GM21367 (cell line): ENCODE results near the gene FGD3.

Source experiments
- ATAC-seq: cut with Tn5 transposase; IDR thresholded peaks from one replicate; pipeline ENCODE4 v1.9.1; 2021; ENCODE audit not compliant: unreplicated experiment

Gene FGD3

GRCh38 chr9:93026640-93027039, 79.3 kb downstream of the FGD3 start:
- no peak for ATAC-seq

DNA sequence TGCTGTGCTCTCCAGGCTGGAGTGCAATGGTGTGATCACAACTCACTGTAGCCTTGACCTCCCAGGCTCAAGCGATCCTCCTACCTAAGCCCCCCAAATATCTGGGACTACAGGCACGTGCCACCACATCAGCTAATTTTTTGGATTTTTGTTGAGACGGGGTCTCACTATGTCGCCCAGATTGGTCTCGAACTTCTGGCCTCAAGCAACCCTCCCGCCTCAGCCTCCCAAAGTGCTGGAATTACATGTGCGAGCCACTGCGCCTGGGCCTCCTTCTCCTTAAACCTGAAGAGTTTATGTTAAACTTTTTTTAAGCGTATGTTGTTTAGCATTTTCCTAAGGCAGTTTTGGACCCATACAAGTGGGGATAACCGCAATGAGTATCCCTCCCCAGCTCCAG, 80.4 kb downstream of the FGD3 start:
- ATAC-seq, result no peak

GRCh38 chr9:93028448-93029006, 81.2 kb downstream of the FGD3 start:
- ATAC-seq, result no peak

- no peak for ATAC-seq
These were observed 83.6 kb downstream of the FGD3 start for GRCh38 chr9:93030642-93031628.

DNA sequence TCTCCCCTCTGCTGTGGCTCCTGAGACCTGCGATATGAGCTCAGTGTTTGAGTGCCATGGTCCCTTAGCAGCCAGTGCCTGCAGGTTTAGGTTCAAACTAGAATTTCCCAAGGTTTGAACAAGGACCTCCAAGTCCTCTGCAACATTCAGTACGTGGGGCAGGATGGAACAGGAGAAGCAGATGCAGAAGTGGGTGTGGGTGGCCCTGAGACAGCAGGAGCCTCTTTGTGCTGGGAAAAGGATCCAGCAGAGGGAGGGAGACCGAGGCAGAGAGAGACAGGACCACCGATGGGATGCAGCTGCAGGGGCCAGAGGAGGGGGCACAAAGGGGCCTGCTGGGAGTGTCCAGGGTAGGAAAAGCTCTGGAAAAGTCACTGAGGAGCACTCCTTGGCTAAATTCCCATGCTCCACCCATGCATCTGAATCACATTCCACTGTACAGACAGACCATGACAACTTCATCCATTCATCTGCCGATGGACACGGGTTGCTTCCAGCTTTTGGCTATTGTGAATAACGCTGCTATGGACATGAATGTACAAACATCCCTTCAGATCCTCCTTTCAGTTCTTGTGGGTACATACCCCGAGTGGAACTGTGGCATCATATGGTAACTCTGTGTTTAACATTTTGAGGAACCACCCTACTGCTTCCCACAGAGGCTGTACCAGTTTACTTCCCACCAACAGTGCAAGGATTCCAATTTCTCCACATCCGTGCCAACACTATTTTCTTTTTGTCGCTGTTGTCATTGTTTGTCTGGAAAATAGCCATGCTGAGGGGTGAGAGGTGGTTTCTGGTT, 84.5 kb downstream of the FGD3 start:
- no peak for ATAC-seq

- ATAC-seq, result no peak
These were observed 85.2 kb downstream of the FGD3 start for GRCh38 chr9:93032545-93032944.

GRCh38 chr9:93033531-93033930, 86.2 kb downstream of the FGD3 start:
- no peak for ATAC-seq

GRCh38 chr9:93035106-93035660, 87.9 kb downstream of the FGD3 start:
- ATAC-seq, result no peak

DNA sequence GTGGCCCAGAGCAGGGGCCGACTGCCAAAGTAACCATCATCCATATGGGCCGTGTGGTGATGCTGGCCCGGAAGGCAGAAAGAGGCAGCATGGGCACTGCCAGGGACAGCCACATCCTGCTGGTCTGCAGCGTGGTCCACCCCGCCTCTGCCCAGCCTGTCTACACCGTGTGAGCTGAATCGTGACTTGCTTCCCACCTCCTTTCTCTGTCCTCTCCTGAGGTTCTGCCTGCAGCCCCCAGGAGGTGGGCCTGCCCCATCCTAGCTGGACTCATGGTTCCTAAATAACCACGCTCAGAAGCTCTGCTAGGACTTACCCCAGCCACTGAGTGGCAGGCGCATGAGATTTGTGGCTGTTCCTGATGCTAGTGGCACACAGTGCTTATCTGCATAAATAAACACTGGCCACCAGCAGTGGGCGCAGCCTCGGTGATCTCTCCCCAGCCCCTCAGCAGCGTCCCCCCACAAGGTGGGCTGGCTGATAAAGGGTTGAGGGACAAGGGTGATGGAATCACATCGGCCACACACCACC, 88.6 kb downstream of the FGD3 start:
- ATAC-seq, result no peak

- no peak for ATAC-seq
These were observed 89.7 kb downstream of the FGD3 start for GRCh38 chr9:93036887-93037475.

- no peak for ATAC-seq
These were observed 90.2 kb downstream of the FGD3 start for GRCh38 chr9:93037476-93037971.

DNA sequence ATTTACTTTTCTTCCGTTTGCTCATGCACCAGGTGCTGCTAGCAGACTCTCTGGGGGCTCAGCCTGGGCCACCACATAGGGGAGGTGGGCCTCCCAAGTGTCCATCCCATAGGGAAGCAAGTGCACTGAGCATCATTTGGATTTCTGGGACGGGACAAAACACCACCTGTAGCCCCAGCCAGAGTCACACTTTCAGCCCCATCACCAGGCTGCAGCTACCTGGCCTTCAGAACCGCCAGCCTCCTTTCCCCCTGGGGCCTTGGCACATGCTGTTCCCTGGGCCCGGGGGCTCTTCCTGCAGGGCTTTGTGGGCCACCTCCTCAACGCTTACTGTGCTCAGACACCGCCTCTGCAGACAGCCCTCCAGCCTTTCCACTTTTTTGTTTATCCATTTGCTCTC, 91.6 kb downstream of the FGD3 start:
- ATAC-seq, result no peak

GRCh38 chr9:93039456-93039855, 92.1 kb downstream of the FGD3 start:
- no peak for ATAC-seq

- ATAC-seq, result no peak
These were observed 92.7 kb downstream of the FGD3 start for GRCh38 chr9:93039976-93040375.

DNA sequence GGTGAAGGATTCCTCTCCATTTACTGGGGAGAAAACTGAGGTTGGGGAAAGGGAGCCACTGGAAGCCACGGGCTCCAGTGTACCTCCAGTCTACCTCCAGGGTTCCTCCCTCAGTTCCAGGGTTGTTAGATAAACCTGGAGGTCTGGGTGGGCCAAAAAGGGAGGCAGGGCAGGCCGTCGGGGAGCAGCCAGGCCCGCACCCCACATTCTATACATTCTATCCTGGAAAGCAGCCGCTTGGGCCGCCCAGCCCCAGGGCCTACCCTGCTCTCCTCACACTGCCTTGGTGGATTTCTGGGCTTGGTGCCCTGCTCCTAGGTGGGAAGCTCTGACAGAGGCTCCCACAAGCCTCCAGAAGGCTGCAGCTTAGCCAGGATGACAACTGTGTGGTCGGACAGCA, 93.1 kb downstream of the FGD3 start:
- ATAC-seq, result no peak

DNA sequence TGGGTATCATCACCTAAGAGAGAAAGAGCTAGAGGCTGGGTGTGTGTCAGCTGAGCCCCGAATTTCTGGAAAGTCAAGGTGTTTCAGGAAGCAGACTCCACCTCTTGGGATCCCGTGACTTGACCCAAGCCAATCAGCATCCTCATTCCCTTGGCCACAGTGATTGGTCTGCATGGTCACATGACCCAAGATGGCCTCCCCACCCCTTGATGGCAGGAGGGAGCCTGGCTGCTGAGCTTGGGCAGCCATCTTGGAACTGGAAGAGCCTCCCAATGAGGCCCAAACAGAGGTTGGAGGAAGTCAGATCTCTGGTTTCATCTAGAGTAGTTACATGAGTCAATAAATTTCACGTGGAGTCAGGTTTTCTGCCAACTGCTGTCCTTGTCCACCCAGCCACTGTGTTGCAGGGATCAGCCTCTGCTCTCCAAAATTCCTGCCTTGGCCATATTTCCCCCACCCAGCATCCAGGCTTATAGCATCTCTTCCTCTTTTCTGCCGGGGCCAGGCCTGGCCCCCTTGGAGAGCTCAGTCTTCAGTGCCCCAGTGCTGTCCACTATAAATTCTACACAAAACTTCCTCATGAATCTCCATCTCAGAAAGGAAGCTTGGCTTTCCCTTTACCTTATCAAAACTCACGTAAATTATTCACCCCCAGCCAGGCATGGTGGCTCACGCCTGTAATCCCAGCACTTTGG, 93.9 kb downstream of the FGD3 start:
- ATAC-seq, result no peak

DNA sequence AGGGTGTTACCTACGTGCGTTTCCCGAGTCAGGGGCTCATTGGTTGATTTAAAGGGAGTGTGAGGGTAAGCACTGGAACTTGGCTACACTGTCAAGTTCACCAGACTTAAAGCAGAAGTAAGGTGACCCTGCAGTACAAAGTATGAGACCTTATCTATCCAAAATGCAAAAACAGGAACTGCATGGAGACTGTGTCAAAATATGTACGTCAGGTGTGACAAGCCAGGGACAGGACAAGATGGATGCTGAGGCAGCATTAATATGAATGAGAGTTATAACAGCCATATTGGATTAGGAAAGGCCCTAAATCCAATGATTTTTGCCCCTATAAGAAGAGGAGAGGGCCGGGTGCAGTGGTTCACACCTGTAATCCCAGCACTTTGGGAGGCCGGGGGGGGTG, 95.8 kb downstream of the FGD3 start:
- ATAC-seq, result no peak

GRCh38 chr9:93045521-93045920, 98.2 kb downstream of the FGD3 start:
- ATAC-seq, result no peak

- no peak for ATAC-seq
These were observed 101.5 kb downstream of the FGD3 start for GRCh38 chr9:93048566-93049448.
